Glutamatergic neuron (in vitro differentiated cells): Measurements from ENCODE around the gene ATP9B. TPM values are rescaled to one million over a fixed set of nuclear protein-coding genes. Genes with fewer than 3 reads are reported as not detected.

ENCODE experiments used
- DNase-seq: peaks from one replicate; pipeline ENCODE4 v3.0.0; 2022
- H3K27ac Mint-ChIP-seq: one replicate; pipeline ENCODE4 v1.8.0; 2020; ENCODE audit warnings: mild to moderate bottlenecking, mixed read lengths, inconsistent platforms; ENCODE audit not compliant: unreplicated experiment
- H3K27me3 Mint-ChIP-seq: one replicate; pipeline ENCODE4 v1.8.0; 2020; ENCODE audit warnings: mild to moderate bottlenecking, moderate library complexity, mixed read lengths, inconsistent platforms; ENCODE audit not compliant: unreplicated experiment
- H3K36me3 Mint-ChIP-seq: one replicate; pipeline ENCODE4 v1.8.0; 2020; ENCODE audit warnings: mild to moderate bottlenecking, mixed read lengths, inconsistent platforms; ENCODE audit not compliant: unreplicated experiment
- H3K4me1 Mint-ChIP-seq: one replicate; pipeline ENCODE4 v1.8.0; 2020; ENCODE audit warnings: mild to moderate bottlenecking, low read depth, mixed read lengths, inconsistent platforms; ENCODE audit not compliant: unreplicated experiment
- H3K4me3 Mint-ChIP-seq: one replicate; pipeline ENCODE4 v1.8.0; 2020; ENCODE audit warnings: mild to moderate bottlenecking, mixed read lengths, inconsistent platforms; ENCODE audit not compliant: unreplicated experiment
- H3K9me3 Mint-ChIP-seq: one replicate; pipeline ENCODE4 v1.8.0; 2020; ENCODE audit warnings: mild to moderate bottlenecking, moderate library complexity, mixed read lengths, inconsistent platforms; ENCODE audit not compliant: unreplicated experiment
- CTCF ChIP-seq: fragments of 200-600 bp; sonication (generic); IDR thresholded peaks from one replicate; pipeline ENCODE4 v1.5.0; 2021; ENCODE audit not compliant: partially characterized antibody, unreplicated experiment
- long read RNA-seq: library from polyadenylated mRNA; unstranded; transcript quantifications from one replicate; pipeline ENCODE4 v2.0.0, GENCODE V29; 2020; ENCODE audit not compliant: unreplicated experiment
- total RNA-seq: library from RNA; stranded (reverse); fragmentation: NEBNext Ultra II Directional; extraction: Animal tissue kit (Norgen Biotek cat#: 25700); gene quantifications from one replicate; pipeline ENCODE4 v1.2.1, GENCODE V29; 2021; ENCODE audit not compliant: unreplicated experiment

The ATP9B gene
- total RNA-seq = 62.6 TPM
- long read RNA-seq, partial matches to known transcripts = 0 of 3 reads
- long read RNA-seq, other reads (novel, unspliced or antisense) = 3 of 3 reads

- peaks cover 27% of the 10 kb centered on the region for H3K27me3 Mint-ChIP-seq
- H3K4me1 Mint-ChIP-seq = peaks cover 12% of the 10 kb centered on the region
- peak; percentile 99 for DNase-seq
- peaks cover 39% of the 10 kb centered on the region for H3K36me3 Mint-ChIP-seq
- peak within 1 kb of the TSS; percentile 93 for H3K27ac Mint-ChIP-seq
- peak within 1 kb of the TSS; percentile 92 for H3K4me3 Mint-ChIP-seq
- peaks cover 37% of the 10 kb centered on the region for H3K9me3 Mint-ChIP-seq
- TF ChIP-seq CTCF = peak; percentile 13
These were observed at the start of gene ATP9B for GRCh38 chr18:79068937-79069716. TSS of gene ATP9B (plus strand) at chr18:79069394. CDS start at chr18:79069411, 17 bp downstream.

GRCh38 chr18:79019881-79020280 is 49.3 kb upstream of the ATP9B start:
- no peak for DNase-seq
- Mint-ChIP-seq H3K4me3 (no peak overlapping the region), H3K9me3 (no peaks in the 10 kb centered on the region), H3K27ac (no peak overlapping the region), H3K27me3 (peaks cover 2% of the 10 kb centered on the region), H3K36me3 (peaks cover 7% of the 10 kb centered on the region), H3K4me1 (no peaks in the 10 kb centered on the region)
- TF ChIP-seq CTCF = no peak

GRCh38 chr18:79022603-79023002 is 46.6 kb upstream of the ATP9B start:
- Mint-ChIP-seq H3K4me3 (no peak overlapping the region), H3K36me3 (peaks cover 7% of the 10 kb centered on the region), H3K9me3 (no peaks in the 10 kb centered on the region), H3K4me1 (no peaks in the 10 kb centered on the region), H3K27me3 (peaks cover 2% of the 10 kb centered on the region), H3K27ac (no peak overlapping the region)
- no peak for TF ChIP-seq CTCF
- DNase-seq = no peak

- H3K27ac Mint-ChIP-seq = no peak overlapping the region
- peak; percentile 32 for TF ChIP-seq CTCF
- no peak overlapping the region for H3K4me3 Mint-ChIP-seq
- DNase-seq = no peak
- H3K4me1 Mint-ChIP-seq = no peaks in the 10 kb centered on the region
- H3K27me3 Mint-ChIP-seq = peaks cover 2% of the 10 kb centered on the region
- H3K36me3 Mint-ChIP-seq = peaks cover 7% of the 10 kb centered on the region
- H3K9me3 Mint-ChIP-seq = no peaks in the 10 kb centered on the region
These were observed 42.7 kb upstream of the ATP9B start for GRCh38 chr18:79026491-79026890.

- TF ChIP-seq CTCF = no peak
- no peaks in the 10 kb centered on the region for H3K9me3 Mint-ChIP-seq
- H3K27ac Mint-ChIP-seq = no peak overlapping the region
- no peaks in the 10 kb centered on the region for H3K4me1 Mint-ChIP-seq
- H3K27me3 Mint-ChIP-seq = no peaks in the 10 kb centered on the region
- DNase-seq = no peak
- H3K4me3 Mint-ChIP-seq = no peak overlapping the region
- H3K36me3 Mint-ChIP-seq = no peaks in the 10 kb centered on the region
These were observed 38.5 kb upstream of the ATP9B start for GRCh38 chr18:79030680-79031079.
